H1 (cell line): ENCODE measurements around the gene CCDC82. TPM values are rescaled to one million over a fixed set of nuclear protein-coding genes. Genes with fewer than 3 reads are reported as not detected.

Experiments used
- CTCF ChIA-PET: fragments of 300-600 bp; sonication (Branson Sonifier 250); formaldehyde crosslinking; loops from one replicate; lab custom pipeline; 2021; ENCODE audit not compliant: partially characterized antibody; lab: Charles Lee
- POLR2A ChIA-PET: fragments of 300-600 bp; sonication (Branson Sonifier 250); formaldehyde crosslinking; loops from one replicate; lab custom pipeline; 2021; ENCODE audit warnings: inconsistent platforms; ENCODE audit not compliant: partially characterized antibody; lab: Charles Lee
- DNase-seq, 2 experiments: peaks; one replicate each; pipeline versions ENCODE4 v3.0.0 to v3.0.0-alpha.2; 2010 to 2022; ENCODE audit warnings: low spot score in 2 of 2, low read depth in 1 of 2, mixed read lengths in 1 of 2
- FAIRE-seq: peaks from 2 replicates; lab custom pipeline; 2011; peaks lifted over from hg19 to GRCh38; lab: Jason Lieb, UNC
- H2AFZ ChIP-seq: 2 replicates; pipeline ENCODE4 v1.8.1; 2012; ENCODE audit warnings: low read length, inconsistent platforms
- H2AK5ac ChIP-seq: 2 replicates; pipeline ENCODE4 v1.6.1; 2013; ENCODE audit warnings: low read depth, low read length
- H2BK120ac ChIP-seq: replicated peaks from 2 replicates; pipeline ENCODE3; 2013; ENCODE audit warnings: low read depth, low read length, inconsistent platforms
- H2BK12ac ChIP-seq: 2 replicates; pipeline ENCODE4 v1.6.1; 2013; ENCODE audit warnings: low read depth, low read length
- H2BK15ac ChIP-seq: 2 replicates; pipeline ENCODE4 v1.6.1; 2013; ENCODE audit warnings: low read length
- H2BK20ac ChIP-seq: 2 replicates; pipeline ENCODE4 v1.6.1; 2013; ENCODE audit warnings: low read length
- H2BK5ac ChIP-seq: 2 replicates; pipeline ENCODE4 v1.6.1; 2013; ENCODE audit warnings: low read depth, low read length
- H3K14ac ChIP-seq: 2 replicates; pipeline ENCODE4 v1.6.1; 2013; ENCODE audit warnings: inconsistent platforms; ENCODE audit not compliant: insufficient read length
- H3K18ac ChIP-seq: 2 replicates; pipeline ENCODE4 v1.6.1; 2013; ENCODE audit warnings: low read length; ENCODE audit errors: extremely low read depth
- H3K23ac ChIP-seq: 2 replicates; pipeline ENCODE4 v1.6.1; 2013; ENCODE audit warnings: inconsistent platforms; ENCODE audit not compliant: insufficient read length
- H3K23me2 ChIP-seq: 2 replicates; pipeline ENCODE4 v1.6.1; 2013; ENCODE audit warnings: low read depth, low read length
- H3K27ac ChIP-seq: 2 replicates; pipeline ENCODE4 v1.6.1; 2011; ENCODE audit warnings: low read depth, low read length, inconsistent platforms
- H3K27me3 ChIP-seq, 4 experiments: replicated peaks in 1 of 4; 1 replicate in 1 of 4; 2 replicates in 3 of 4; pipeline versions ENCODE4 v1.6.1 to v1.8.1; 2011 to 2013; ENCODE audit warnings: low read length in 3 of 4, mild to moderate bottlenecking in 3 of 4, inconsistent platforms in 2 of 4, mixed read lengths in 2 of 4, moderate library complexity in 1 of 4; ENCODE audit not compliant: control insufficient read depth in 3 of 4, insufficient read depth in 3 of 4; ENCODE audit errors: extremely low read depth in 1 of 4
- H3K36me3 ChIP-seq, 4 experiments: 2 replicates each; pipeline versions ENCODE4 v1.6.1 to v1.8.1; 2011 to 2013; ENCODE audit warnings: mild to moderate bottlenecking in 4 of 4, low read length in 3 of 4, moderate library complexity in 2 of 4, control low read depth in 1 of 4, inconsistent platforms in 1 of 4; ENCODE audit not compliant: insufficient read depth in 4 of 4, control insufficient read depth in 2 of 4
- H3K4ac ChIP-seq: replicated peaks from 2 replicates; pipeline ENCODE3; 2013; ENCODE audit warnings: low read length, low read depth, mixed read lengths, inconsistent platforms; ENCODE audit not compliant: insufficient read length
- H3K4me1 ChIP-seq, 4 experiments: replicated peaks in 1 of 4; 1 replicate in 1 of 4; 2 replicates in 3 of 4; pipeline versions ENCODE4 v1.6.1 to v1.8.1; 2011 to 2013; ENCODE audit warnings: low read length in 3 of 4, inconsistent platforms in 2 of 4, mixed read lengths in 1 of 4; ENCODE audit not compliant: insufficient read depth in 4 of 4, control insufficient read depth in 3 of 4
- H3K4me2 ChIP-seq, 2 experiments: 2 replicates each; pipeline versions ENCODE4 v1.6.1 to v1.8.1; 2011 to 2013; ENCODE audit warnings: low read depth in 2 of 2, low read length in 2 of 2, control low read depth in 1 of 2, inconsistent platforms in 1 of 2, mild to moderate bottlenecking in 1 of 2; ENCODE audit not compliant: insufficient read depth in 1 of 2
- H3K4me3 ChIP-seq, 4 experiments: fragments of 200-600, 300-600 bp in 1 of 4; sonication (generic), shearing (Covaris generic), sonication (Bioruptor Twin) in 1 of 4; 2 replicates each; pipeline versions ENCODE4 v1.5.1 to v1.8.1; 2011 to 2016; ENCODE audit warnings: low read length in 4 of 4, low read depth in 3 of 4, control low read depth in 2 of 4, inconsistent platforms in 2 of 4, mild to moderate bottlenecking in 2 of 4, mixed read lengths in 1 of 4, moderate library complexity in 1 of 4; ENCODE audit not compliant: insufficient read depth in 2 of 4; ENCODE audit errors: extremely low read depth in 1 of 4
- H3K56ac ChIP-seq: replicated peaks from 2 replicates; pipeline ENCODE3; 2013; ENCODE audit warnings: low read depth, mild to moderate bottlenecking, mixed read lengths, low read length, inconsistent platforms; ENCODE audit not compliant: insufficient read length
- H3K79me1 ChIP-seq: 2 replicates; pipeline ENCODE4 v1.6.1; 2013; ENCODE audit warnings: low read depth, low read length, control low read depth
- H3K79me2 ChIP-seq, 2 experiments: 2 replicates each; pipeline versions ENCODE4 v1.6.1 to v1.8.1; 2012 to 2013; ENCODE audit warnings: low read length in 2 of 2, mild to moderate bottlenecking in 2 of 2, inconsistent platforms in 1 of 2; ENCODE audit not compliant: insufficient read depth in 2 of 2, control insufficient read depth in 1 of 2
- H3K9ac ChIP-seq, 4 experiments: replicated peaks in 1 of 4; 1 replicate in 1 of 4; 2 replicates in 3 of 4; pipeline versions ENCODE4 v1.6.1 to v1.8.1; 2011 to 2013; ENCODE audit warnings: low read depth in 3 of 4, low read length in 3 of 4, control low read depth in 2 of 4, mild to moderate bottlenecking in 2 of 4, moderate library complexity in 2 of 4, inconsistent platforms in 1 of 4; ENCODE audit errors: extremely low read depth in 1 of 4
- H3K9me3 ChIP-seq, 2 experiments: 2 replicates each; pipeline versions ENCODE4 v1.6.1 to v1.8.1; 2012 to 2013; ENCODE audit warnings: mild to moderate bottlenecking in 2 of 2, moderate library complexity in 2 of 2, control low read depth in 1 of 2, inconsistent platforms in 1 of 2, low read depth in 1 of 2, low read length in 1 of 2, mixed read lengths in 1 of 2; ENCODE audit not compliant: insufficient read depth in 2 of 2
- H4K20me1 ChIP-seq, 2 experiments: replicated peaks in 1 of 2; 2 replicates each; pipeline versions ENCODE3 to v1.8.1; 2011 to 2013; ENCODE audit warnings: inconsistent platforms in 2 of 2, low read length in 2 of 2, mild to moderate bottlenecking in 1 of 2; ENCODE audit not compliant: insufficient read depth in 2 of 2, control insufficient read depth in 1 of 2
- H4K5ac ChIP-seq: 2 replicates; pipeline ENCODE4 v1.6.1; 2013; ENCODE audit warnings: low read length, low read depth, mixed read lengths, inconsistent platforms; ENCODE audit not compliant: insufficient read length
- H4K8ac ChIP-seq: 2 replicates; pipeline ENCODE4 v1.8.0; 2013; ENCODE audit warnings: mild to moderate bottlenecking, moderate library complexity, low read length, inconsistent platforms; ENCODE audit not compliant: insufficient read depth; ENCODE audit errors: extremely low read depth
- H4K91ac ChIP-seq: replicated peaks from 2 replicates; pipeline ENCODE3; 2013; ENCODE audit warnings: low read length, mixed read lengths, inconsistent platforms; ENCODE audit not compliant: insufficient read length
- ATF2 ChIP-seq: IDR thresholded peaks from 2 replicates; pipeline ENCODE4 v1.6.1; 2012; ENCODE audit warnings: low read length, inconsistent platforms
- EZH2 ChIP-seq: fragments of 200-600 bp; sonication (generic); IDR thresholded peaks from 2 replicates; pipeline ENCODE4 v1.7.1; 2012; ENCODE audit warnings: low read depth, mild to moderate bottlenecking, moderate library complexity, low read length, inconsistent platforms; ENCODE audit not compliant: severe bottlenecking
- GTF2F1 ChIP-seq: IDR thresholded peaks from 2 replicates; pipeline ENCODE4 v1.6.1; 2012; ENCODE audit warnings: low read depth, low read length, improper control_type of control experiment, borderline replicate concordance
- HDAC6 ChIP-seq: IDR thresholded peaks from one replicate; pipeline ENCODE4 v1.7.1; 2012; ENCODE audit warnings: low read depth, mild to moderate bottlenecking, inconsistent platforms, low read length, moderate library complexity
- KDM5A ChIP-seq: fragments of 200-600 bp; IDR thresholded peaks from 2 replicates; pipeline ENCODE4 v1.7.1; 2012; ENCODE audit warnings: mild to moderate bottlenecking, low read length, inconsistent platforms, mixed read lengths
- PHF8 ChIP-seq: fragments of 200-600 bp; sonication (generic); conservative IDR thresholded peaks from 2 replicates; pipeline ENCODE4 v1.7.1; 2012; ENCODE audit warnings: low read depth, mild to moderate bottlenecking, inconsistent platforms, low read length, moderate library complexity
- POLR2AphosphoS5 ChIP-seq: IDR thresholded peaks from 2 replicates; pipeline ENCODE4 v1.6.1; 2011; ENCODE audit warnings: low read depth, low read length
- SIX5 ChIP-seq: IDR thresholded peaks from 2 replicates; pipeline ENCODE4 v1.6.1; 2011; ENCODE audit warnings: mild to moderate bottlenecking, low read depth, low read length
- SP4 ChIP-seq: IDR thresholded peaks from 2 replicates; pipeline ENCODE4 v1.6.1; 2012; ENCODE audit warnings: low read length, inconsistent platforms
- SUZ12 ChIP-seq: fragments of 200-600 bp; sonication (generic); IDR thresholded peaks from 2 replicates; pipeline ENCODE4 v1.6.1; 2012; ENCODE audit warnings: mild to moderate bottlenecking, inconsistent platforms, low read length, moderate library complexity, mixed read lengths
- TAF7 ChIP-seq: optimal IDR thresholded peaks from 2 replicates; pipeline ENCODE3; 2011; ENCODE audit warnings: low read depth, mild to moderate bottlenecking, inconsistent platforms, low read length, moderate library complexity, borderline replicate concordance
- USF2 ChIP-seq: IDR thresholded peaks from 2 replicates; pipeline ENCODE4 v1.6.1; 2011; ENCODE audit warnings: low read length, improper control_type of control experiment
- WGBS, 2 experiments: shearing (Covaris generic) in 1 of 2; methylation state at CpG; one replicate each; pipeline versions ENCODE4 v1.1.6 to v1.1.7; 2013 to 2015; ENCODE audit warnings: low lambda C conversion rate in 2 of 2, mixed read lengths in 2 of 2, inconsistent platforms in 1 of 2, low coverage in 1 of 2, missing lambda C conversion rate in 1 of 2; ENCODE audit not compliant: insufficient replicate concordance in 2 of 2, insufficient coverage in 1 of 2, insufficient read length in 1 of 2; ENCODE audit errors: extremely low coverage in 1 of 2, missing lambda C conversion rate in 1 of 2; 5-methylcytosine and 5-hydroxymethylcytosine counted together
- polyA plus RNA-seq, 7 experiments: library from polyadenylated mRNA; depleted of rRNA in 3 of 7; stranded (reverse) in 5 of 7; unstranded in 2 of 7; fragments of >200 nt in 5 of 7; fragments of 200-250 nt in 2 of 7; gene quantifications; 1 replicate in 5 of 7; 2 replicates in 1 of 7; 4 replicates in 1 of 7; pipeline versions ENCODE4 v1.2.1 to v1.2.3, GENCODE V29; 2011 to 2013; ENCODE audit warnings: missing spikeins in 2 of 7, mixed read lengths in 2 of 7
- total RNA-seq: library from RNA; stranded (reverse); fragmentation: NEBNext Ultra II Directional; extraction: Animal tissue kit (Norgen Biotek cat#: 25700); gene quantifications from 2 replicates; pipeline ENCODE4 v1.2.1, GENCODE V29; 2021

CCDC82 gene
- total and polyA plus RNA-seq, 2 of the 8 experiments (the other 6 are each of a cell fraction or from before 2014, with no cell fraction given): 6.0 to 15.2 TPM

GRCh38 chr11:96367342-96367741, 22.4 kb downstream of the CCDC82 start:
- Histone ChIP-seq H3K18ac (no peak overlapping the region), H3K4me3 (no peak overlapping the region), H2BK15ac (no peak overlapping the region), H4K91ac (no peak overlapping the region), H2BK5ac (no peak overlapping the region), H3K27ac (no peak overlapping the region), H3K79me2 (no peaks in the 10 kb centered on the region), H3K56ac (no peak overlapping the region), H4K8ac (no peak overlapping the region), H2BK120ac (no peak overlapping the region), H3K23me2 (no peaks in the 10 kb centered on the region), H2AFZ (no peak overlapping the region), H3K14ac (no peak overlapping the region), H3K4me1 (no peaks in the 10 kb centered on the region), H3K36me3 (peaks cover 0 to 6% (median 0%) of the 10 kb centered on the region in 4 experiments; a peak in 3 of 8 replicates), H3K9ac (no peak overlapping the region), H3K23ac (no peak overlapping the region), H3K4ac (no peak overlapping the region), H4K5ac (no peak overlapping the region), H3K4me2 (no peak overlapping the region), H2BK12ac (no peak overlapping the region), H3K79me1 (no peaks in the 10 kb centered on the region), H2AK5ac (no peak overlapping the region), H2BK20ac (no peak overlapping the region), H3K9me3 (no peaks in the 10 kb centered on the region), H4K20me1 (no peaks in the 10 kb centered on the region), H3K27me3 (no peaks in the 10 kb centered on the region)
- CTCF ChIA-PET: no interaction called here
- DNase-seq (no peak), FAIRE-seq (no peak)
- 100% methylated on average over 2 of the region's 2 CpGs; no CpG with 5 or more reads in 1 of the 2 experiments for WGBS, 2 experiments
- POLR2A ChIA-PET: no interaction called here
- no peak for TF ChIP-seq SP4
- no peak for TF ChIP-seq SIX5
- TF ChIP-seq KDM5A: no peak
- TF ChIP-seq SUZ12: no peak
- no peak for TF ChIP-seq GTF2F1
- TF ChIP-seq USF2: no peak
- TF ChIP-seq PHF8: no peak
- TF ChIP-seq HDAC6: no peak
- TF ChIP-seq EZH2: no peak
- no peak for TF ChIP-seq TAF7
- TF ChIP-seq POLR2AphosphoS5: no peak
- no peak for TF ChIP-seq ATF2
